ENCODE data around the gene SLC25A38.
"Not testable (repeated sequence)": the region's sequence is repeated elsewhere in the genome, so short reads cannot be mapped to it uniquely, and the experiment has no call there.

SLC25A38 gene

GRCh38 chr3:39406368-39407258, 23.4 kb downstream of the SLC25A38 start, which contains the start of gene RPSA:
Gene RPSA, plus strand, starts transcription at chr3:39406720. Its CDS starts 934 bp downstream, at chr3:39407654.
- in situ Hi-C loops (cut with HindIII; ENCODE audit: low pct_unique_long_range_greater_than_20kb, low sequenced_read_pairs), result no loop called here
- no peak for TF ChIP-seq JUND (IDR thresholded peaks at IDR 0.05; ENCODE audit: low read depth)
- peak; percentile 94 to 98 for DNase-seq (ENCODE audit: low read depth in 1 of 2, low spot score in 1 of 2)

DNA sequence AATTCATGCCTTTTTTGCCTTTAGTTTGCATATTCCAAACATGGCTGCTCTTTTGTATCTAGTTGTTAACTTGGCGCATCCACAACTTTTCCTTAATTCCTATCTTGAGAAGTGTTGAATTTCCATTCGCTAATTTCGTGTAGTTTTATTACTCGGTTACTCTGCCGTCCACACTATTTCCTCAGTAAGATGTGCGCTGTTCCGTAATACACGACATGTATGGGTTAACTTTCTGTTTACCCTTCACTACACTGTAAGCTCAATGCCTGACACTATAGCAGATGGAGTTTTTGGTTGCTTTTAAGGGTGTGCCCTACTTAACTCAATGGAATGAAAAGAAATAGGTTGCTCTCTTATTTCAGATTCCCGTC, 24.1 kb downstream of the SLC25A38 start:
- peak in 1 of 2 experiments; percentile 23 for DNase-seq (ENCODE audit: low read depth in 1 of 2, low spot score in 1 of 2)
- in situ Hi-C loops (cut with HindIII; ENCODE audit: low pct_unique_long_range_greater_than_20kb, low sequenced_read_pairs), result no loop called here
- TF ChIP-seq JUND (IDR thresholded peaks at IDR 0.05; ENCODE audit: low read depth), result no peak

DNA sequence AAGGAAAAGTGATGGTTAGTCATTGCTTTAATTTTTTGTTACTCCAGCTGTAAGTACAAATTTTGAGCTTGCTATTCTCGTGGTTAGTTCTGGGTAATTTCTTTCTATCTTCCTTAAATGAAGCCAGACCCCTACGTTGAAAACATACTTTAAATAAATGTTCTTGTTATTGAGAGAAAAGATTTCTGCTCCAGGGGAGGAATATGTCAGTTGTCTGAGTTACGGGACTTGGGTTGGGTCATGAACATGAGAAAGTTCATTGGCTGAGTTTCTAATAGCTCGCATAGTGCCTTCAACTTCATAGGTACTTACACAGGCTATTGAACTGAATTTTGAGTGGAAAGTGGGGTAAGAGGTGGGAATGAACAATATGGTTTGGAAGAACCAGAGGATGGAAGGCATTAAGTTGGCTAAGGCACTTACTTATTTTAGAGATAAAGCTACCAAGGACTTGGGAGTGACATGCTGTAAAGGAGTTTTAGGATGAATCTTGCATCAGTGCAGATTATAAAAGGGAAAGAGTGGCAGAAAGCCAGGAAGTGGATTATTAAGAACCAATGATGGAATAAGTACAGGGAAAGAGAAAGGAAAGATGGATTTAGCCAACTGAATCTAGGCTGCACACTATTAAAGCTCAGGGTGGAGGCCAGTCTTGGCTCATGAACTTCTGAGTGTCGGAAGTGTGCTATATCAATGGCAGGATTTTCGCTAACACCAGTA, 24.8 kb downstream of the SLC25A38 start:
- TF ChIP-seq JUND (IDR thresholded peaks at IDR 0.05; ENCODE audit: low read depth), result no peak
- DNase-seq (ENCODE audit: low read depth in 1 of 2, low spot score in 1 of 2), result no peak
- in situ Hi-C loops (cut with HindIII; ENCODE audit: low pct_unique_long_range_greater_than_20kb, low sequenced_read_pairs), result no loop called here

- no peak for TF ChIP-seq JUND (IDR thresholded peaks at IDR 0.05; ENCODE audit: low read depth)
- in situ Hi-C loops (cut with HindIII; ENCODE audit: low pct_unique_long_range_greater_than_20kb, low sequenced_read_pairs), result no loop called here
- DNase-seq (ENCODE audit: low read depth in 1 of 2, low spot score in 1 of 2), result no peak
Observed at GRCh38 chr3:39408493-39409372, 25.6 kb downstream of the SLC25A38 start.

DNA sequence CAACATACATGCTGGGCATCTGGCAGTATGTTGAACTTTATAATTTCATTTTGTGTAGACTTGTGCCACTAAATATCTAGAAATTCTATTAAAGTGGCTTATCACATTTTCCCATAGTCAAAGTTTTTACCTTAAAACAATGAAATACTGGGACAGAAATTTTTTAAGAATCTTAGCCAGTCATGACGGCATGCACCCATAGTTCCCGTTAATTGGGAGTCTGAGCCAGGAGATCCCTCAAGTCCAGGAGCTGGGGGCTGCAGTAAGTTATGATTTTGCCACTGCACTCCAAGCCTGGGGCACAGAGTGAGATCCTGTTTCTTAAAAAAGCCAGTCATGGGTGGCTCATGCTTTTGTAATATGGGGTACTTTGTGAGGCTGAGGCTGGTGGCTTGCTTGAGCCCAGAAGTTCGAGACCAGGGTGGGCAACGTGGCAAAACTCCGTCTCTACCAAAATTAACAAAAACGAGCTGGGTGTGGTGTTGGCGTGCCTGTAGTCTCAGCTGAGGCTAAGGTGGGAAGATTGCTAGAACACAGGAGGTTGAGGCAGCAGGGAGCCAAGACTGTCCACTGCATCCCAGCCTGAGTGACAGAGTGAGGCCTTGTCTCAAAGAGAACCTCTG, 26.5 kb downstream of the SLC25A38 start:
- in situ Hi-C loops (cut with HindIII; ENCODE audit: low pct_unique_long_range_greater_than_20kb, low sequenced_read_pairs), result no loop called here
- DNase-seq (ENCODE audit: low read depth in 1 of 2, low spot score in 1 of 2), result no peak
- no peak for TF ChIP-seq JUND (IDR thresholded peaks at IDR 0.05; ENCODE audit: low read depth)

DNA sequence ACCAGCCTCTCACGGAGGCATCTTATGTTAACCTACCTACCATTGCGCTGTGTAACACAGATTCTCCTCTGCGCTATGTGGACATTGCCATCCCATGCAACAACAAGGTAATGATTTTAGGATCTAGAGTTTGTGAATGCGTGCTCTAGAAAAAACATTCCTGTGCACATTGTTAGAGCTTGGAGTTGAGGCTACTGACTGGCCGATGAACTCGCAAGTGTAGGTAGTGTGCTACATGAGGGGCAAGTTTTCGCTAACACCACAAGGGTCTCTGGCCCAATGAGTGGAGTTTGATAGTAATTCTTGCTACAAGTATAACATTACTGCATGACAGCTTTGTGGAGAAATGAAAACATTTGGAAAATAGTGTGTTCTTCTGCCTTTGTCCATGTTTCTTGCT, 27.7 kb downstream of the SLC25A38 start:
- in situ Hi-C loops (cut with HindIII; ENCODE audit: low pct_unique_long_range_greater_than_20kb, low sequenced_read_pairs), result no loop called here
- no peak for TF ChIP-seq JUND (IDR thresholded peaks at IDR 0.05; ENCODE audit: low read depth)
- no peak for DNase-seq (ENCODE audit: low read depth in 1 of 2, low spot score in 1 of 2)

DNA sequence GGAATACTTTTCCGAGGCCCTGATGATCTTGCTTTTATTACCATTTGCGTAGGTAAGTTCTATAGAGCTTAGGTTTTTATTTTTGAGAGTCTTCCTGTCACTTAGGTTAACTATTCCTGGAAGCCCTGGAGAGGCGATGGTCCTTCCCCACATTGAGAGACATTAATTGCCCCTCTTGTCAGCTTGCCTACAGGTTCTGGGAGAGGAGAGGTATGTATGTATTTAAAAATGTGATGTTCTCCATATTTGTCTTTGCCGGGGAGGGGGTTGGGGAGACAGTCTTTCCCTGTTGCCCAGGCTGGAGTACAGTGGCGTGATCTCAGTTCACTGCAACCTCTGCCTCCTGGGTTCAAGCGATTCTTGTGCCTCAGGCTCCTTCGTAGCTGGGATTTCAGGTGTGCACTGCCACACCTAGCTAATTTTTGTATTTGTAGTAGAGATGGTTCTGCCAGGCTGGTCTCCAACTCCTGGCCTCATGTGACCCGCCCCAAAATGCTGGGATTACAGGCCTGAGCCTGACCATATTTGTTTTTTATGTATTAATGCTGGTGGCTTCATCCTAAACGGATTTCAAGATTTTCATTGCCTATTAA, 29.6 kb downstream of the SLC25A38 start:
- in situ Hi-C loops (cut with HindIII; ENCODE audit: low pct_unique_long_range_greater_than_20kb, low sequenced_read_pairs), result no loop called here
- no peak for TF ChIP-seq JUND (IDR thresholded peaks at IDR 0.05; ENCODE audit: low read depth)
- no peak for DNase-seq (ENCODE audit: low read depth in 1 of 2, low spot score in 1 of 2)

DNA sequence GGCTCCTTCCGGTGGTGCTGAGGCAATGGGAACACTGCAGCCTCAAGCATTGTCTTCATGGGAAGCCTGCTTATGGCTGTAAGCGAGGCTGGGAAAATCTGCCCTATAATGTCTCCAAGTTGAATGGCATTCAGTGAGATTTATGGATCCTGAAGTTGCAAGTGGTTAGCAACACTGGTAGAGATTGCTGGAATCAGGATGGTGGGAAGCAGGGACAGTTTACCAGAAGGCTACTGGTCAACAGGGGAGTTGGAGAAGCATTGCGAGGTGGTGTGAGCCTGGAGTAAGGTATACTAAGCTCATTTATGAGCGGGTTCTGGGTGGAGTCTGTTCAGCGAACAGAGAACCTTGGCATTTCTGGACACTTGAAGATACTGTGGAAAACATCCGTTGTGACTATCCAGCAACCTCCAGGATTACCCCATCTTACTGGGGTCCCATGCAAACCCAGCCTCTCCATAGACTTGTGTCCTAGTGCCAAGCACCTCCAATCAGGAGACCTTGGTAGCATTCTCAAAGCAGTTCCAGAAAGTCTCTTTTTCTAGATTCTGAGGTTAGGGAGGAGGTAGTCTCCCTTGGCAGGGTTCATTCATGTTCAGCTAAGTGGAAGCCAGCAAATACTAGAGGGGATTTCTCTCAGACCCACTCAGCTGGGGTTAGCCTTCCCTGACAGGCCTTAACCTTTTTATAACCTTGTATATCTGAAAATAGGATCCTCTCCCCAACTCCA, 30.7 kb downstream of the SLC25A38 start:
- DNase-seq (ENCODE audit: low read depth in 1 of 2, low spot score in 1 of 2), result peak in 1 of 2 experiments; percentile 25
- peak; percentile 20; the same call in 1 of the 2 replicates for TF ChIP-seq JUND (IDR thresholded peaks at IDR 0.05; ENCODE audit: low read depth)
- in situ Hi-C loops (cut with HindIII; ENCODE audit: low pct_unique_long_range_greater_than_20kb, low sequenced_read_pairs), result no loop called here

DNA sequence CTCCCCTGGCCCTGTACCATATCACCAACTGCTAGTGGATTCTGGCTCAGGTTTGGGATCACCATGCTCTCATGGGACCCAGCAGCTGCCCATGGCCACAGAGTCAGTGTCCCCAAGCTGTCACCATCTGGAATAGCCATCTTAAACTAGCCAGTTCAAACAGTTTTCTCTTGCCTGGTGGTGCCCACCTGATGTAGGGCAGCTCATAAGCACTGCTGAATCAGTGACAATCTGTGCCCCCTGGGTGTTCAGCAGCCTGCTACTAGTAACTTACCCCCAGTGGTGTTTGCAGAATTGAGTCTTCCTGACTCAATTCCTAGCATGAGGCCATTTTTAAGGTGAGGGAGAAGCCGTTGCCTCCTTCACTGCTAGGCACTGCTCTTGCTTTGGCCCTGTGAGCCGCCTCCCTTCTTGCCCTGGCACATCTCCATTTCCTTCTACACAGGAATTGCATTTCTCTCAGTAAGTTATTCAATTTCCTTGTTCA, 31.3 kb downstream of the SLC25A38 start:
- in situ Hi-C loops (cut with HindIII; ENCODE audit: low pct_unique_long_range_greater_than_20kb, low sequenced_read_pairs), result no loop called here
- no peak for TF ChIP-seq JUND (IDR thresholded peaks at IDR 0.05; ENCODE audit: low read depth)
- peak in 1 of 2 experiments; percentile 42 for DNase-seq (ENCODE audit: low read depth in 1 of 2, low spot score in 1 of 2)

DNA sequence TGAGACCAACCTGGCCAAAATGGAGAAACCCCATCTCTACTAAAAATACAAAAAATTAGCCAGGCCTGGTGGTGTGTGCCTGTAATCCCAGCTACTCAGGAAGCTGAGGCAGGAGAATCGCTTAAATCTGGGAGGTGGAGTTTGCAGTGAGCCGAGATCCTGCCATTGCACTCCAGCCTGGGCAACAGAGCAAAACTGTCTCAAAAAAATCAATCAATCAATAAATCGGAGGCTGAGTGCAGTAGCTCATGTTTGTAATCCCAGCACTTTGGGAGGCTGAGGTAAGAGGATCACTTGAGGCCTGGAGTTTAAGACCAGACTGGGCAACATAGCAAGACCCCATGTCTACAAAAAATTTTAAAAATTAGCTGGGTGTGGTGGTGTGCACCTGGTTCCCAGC, 32.1 kb downstream of the SLC25A38 start:
- DNase-seq (ENCODE audit: low read depth in 1 of 2, low spot score in 1 of 2); in situ Hi-C loops (cut with HindIII; ENCODE audit: low pct_unique_long_range_greater_than_20kb, low sequenced_read_pairs): not testable (repeated sequence)

DNA sequence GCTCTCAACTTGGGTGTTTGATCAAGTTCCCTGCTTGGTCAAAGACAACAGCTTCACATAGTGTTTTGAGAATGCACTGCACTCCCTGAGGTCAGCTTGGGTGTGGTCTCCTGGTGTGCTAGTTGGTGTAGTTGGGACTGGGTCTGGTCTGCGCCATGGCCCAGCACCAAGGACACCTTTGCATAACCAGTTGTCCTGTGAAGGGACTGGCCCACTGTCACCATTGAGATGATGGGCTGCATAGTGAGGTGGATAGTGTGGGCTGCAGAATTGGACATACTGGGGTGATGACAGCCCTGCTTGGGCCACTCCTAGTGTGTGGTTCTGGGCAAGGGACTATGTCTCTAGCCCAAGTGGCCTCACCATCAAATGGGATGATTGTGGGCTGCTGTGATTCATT, 32.8 kb downstream of the SLC25A38 start:
- TF ChIP-seq JUND (IDR thresholded peaks at IDR 0.05; ENCODE audit: low read depth), result no peak
- no peak for DNase-seq (ENCODE audit: low read depth in 1 of 2, low spot score in 1 of 2)
- in situ Hi-C loops (cut with HindIII; ENCODE audit: low pct_unique_long_range_greater_than_20kb, low sequenced_read_pairs), result no loop called here

- DNase-seq (ENCODE audit: low read depth in 1 of 2, low spot score in 1 of 2); in situ Hi-C loops (cut with HindIII; ENCODE audit: low pct_unique_long_range_greater_than_20kb, low sequenced_read_pairs): not testable (repeated sequence)
Observed at GRCh38 chr3:39416998-39417397, 33.8 kb downstream of the SLC25A38 start.

DNA sequence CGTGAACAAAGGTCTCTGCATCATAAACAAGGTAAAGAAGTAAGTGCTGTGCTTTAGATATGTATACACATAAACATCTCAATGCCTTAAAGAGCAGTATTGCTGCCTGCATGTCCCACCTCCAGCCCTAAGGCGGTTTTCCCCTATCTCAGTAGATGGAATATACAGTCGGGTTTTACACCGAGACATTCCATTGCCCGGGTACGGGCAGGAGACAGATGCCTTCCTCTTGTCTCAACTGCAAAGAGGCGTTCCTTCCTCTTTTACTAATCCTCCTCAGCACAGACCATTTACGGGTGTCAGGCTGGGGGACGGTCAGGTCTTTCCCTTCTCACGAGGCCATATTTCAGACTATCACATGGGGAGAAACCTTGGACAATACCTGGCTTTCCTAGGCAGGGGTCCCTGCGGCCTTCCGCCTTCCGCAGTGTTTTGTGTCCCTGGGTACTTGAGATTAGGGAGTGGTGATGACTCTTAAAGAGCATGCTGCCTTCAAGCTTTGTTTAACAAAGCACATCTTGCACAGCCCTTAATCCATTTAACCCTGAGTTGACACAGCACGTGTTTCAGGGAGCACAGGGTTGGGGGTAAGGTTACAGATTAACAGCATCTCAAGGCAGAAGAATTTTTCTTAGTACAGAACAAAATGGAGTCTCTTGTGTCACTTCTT, 35.5 kb downstream of the SLC25A38 start:
- in situ Hi-C loops (cut with HindIII; ENCODE audit: low pct_unique_long_range_greater_than_20kb, low sequenced_read_pairs); DNase-seq (ENCODE audit: low read depth in 1 of 2, low spot score in 1 of 2): not testable (repeated sequence)

Measured in T47D (cell line).